Kidney capillary endothelial cell (primary cell): ENCODE data around the gene TBC1D1.

Experiments
- DNase-seq: peaks from one replicate; pipeline ENCODE4 v3.0.0-alpha.2; 2018; ENCODE audit warnings: low spot score

TBC1D1 gene

DNA sequence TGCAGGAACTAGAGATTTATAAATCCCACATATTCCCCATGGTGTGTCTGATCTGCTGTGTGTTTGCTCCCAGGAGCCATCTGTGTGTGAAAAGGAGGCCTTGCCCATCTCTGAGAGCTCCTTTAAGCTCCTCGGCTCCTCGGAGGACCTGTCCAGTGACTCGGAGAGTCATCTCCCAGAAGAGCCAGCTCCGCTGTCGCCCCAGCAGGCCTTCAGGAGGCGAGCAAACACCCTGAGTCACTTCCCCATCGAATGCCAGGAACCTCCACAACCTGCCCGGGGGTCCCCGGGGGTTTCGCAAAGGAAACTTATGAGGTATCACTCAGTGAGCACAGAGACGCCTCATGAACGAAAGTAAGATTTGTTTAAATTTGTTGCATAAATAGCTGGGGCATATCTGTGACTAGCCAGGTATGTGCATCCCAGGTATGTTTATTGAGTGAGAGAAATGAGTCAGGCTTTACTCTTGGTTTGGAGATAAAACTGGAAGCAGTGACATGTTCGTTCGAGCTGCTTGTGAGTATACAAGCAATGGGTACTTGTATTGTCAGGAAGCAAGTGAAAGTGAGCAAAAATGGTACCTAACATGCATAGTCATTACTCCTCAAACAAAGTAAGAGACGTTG lies 158.8 kb downstream of the TBC1D1 start:
- DNase-seq: no peak

DNA sequence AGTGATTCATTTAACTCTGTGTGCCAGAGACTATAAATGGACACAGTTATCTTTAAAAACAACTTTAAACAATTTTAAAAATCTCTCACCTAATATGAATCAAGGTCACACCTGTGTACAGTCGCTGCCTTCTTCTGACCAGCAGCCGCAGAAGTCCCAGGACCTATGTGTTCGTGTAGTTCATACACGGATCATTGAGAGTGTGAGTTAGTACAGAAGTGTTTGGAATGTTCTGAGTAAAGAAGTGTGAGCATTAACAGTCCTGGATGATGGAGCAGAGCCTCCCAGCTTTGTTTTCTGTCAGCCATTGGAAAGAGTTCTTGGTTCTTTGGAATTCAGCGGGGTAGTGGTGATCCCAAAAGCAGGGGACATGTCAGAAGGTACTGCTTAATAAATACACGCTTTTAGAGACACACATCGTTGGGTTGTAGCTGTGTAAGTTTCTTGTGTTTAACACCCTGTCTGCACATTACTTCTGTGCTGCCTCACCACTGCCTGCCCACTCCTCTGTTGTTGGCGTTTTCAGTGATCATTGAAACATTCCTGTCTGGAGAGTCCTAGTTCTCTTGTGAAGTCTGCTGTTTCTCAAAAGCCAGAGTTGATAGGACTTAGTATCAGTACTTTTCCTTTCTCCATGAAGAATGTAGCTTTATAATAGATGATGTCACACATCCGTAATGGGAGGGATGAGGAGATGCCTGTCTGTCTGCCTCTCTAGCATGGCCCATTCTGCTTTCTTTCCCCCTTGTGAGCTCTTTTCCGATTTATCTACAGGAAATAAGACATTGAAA lies 159.9 kb downstream of the TBC1D1 start:
- peak; percentile 86 for DNase-seq

- DNase-seq: peak; percentile 31
Observed at GRCh38 chr4:38055566-38055965, 164.7 kb downstream of the TBC1D1 start.

DNA sequence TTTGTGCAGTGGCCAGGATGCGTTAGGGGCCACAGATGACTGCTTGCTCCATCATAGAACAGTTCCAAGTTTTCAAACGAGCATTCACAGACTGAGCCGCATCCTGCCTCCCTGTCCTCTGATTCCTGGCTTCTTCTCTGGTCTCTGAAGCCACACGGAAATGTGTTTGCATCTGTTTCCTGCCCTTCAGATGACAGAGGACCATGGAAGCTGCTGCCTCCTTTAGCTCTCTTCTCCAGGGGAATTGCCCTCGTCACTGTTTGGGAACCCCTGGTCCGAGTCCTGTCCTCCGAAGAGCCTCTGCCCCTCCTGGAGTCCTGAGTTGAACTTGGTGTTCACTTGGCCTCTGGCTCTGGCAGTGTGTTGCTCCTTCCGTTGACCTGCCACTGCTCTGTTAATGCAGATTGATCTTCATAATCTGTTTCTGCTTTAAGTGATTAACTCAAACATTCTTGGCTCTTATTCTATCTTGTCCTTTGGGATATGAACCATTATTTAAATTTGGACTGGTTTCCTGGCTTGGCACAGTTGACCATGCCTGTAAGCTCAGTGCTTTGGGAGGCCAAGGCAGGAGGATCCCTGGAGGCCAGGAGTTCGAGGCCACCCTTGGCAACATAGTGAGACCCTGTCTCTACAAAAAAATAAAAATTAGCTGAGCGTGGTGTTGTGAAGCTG lies 165.3 kb downstream of the TBC1D1 start:
- peak; percentile 91 for DNase-seq

GRCh38 chr4:38058151-38058550 lies 167.3 kb downstream of the TBC1D1 start:
- no peak for DNase-seq

- no peak for DNase-seq
Observed at GRCh38 chr4:38060829-38061431, 170.0 kb downstream of the TBC1D1 start.

- peak; percentile 82 for DNase-seq
Observed at GRCh38 chr4:38062088-38062775, 171.3 kb downstream of the TBC1D1 start.

GRCh38 chr4:38062776-38063097 lies 171.9 kb downstream of the TBC1D1 start:
- no peak for DNase-seq

- no peak for DNase-seq
Observed at GRCh38 chr4:38065176-38065575, 174.3 kb downstream of the TBC1D1 start.

DNA sequence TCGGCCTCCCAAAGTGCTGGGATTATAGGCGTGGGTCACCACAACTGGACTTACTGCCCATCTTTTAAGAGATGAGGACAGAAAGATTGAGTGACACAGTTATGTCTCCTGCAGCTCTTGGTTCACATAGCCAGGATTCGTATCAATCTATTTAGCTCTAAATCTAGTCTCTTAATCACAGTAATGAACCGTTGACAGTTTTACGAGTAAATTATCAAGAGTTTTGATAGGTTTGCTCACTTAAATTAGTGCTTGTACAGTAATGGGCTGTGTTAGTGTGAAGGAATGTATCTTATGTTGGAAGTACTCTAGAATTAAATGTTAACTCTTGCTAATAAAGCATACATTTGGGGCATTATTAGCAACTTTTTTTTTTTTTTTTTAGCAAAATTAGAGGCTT lies 175.0 kb downstream of the TBC1D1 start:
- no peak for DNase-seq

DNA sequence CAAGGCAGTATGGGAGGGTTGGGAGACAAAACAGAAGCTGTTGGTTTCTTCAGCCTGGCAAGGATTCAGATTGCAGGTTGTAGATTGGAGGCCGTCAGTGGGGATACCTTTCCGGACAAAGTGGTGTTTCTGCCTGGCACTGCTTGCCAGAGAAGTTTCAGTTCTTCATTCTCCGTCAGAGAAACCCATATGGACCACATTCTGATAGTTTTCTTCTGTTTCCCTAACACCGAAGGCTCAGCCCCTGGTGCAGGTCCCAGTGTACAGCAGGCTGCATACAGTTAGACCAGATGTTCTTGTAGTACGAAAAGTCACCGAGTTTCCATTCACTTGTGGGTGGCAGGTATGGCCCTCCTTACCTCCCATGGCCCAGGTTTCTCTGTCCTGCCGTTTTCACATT lies 176.6 kb downstream of the TBC1D1 start:
- DNase-seq: no peak

GRCh38 chr4:38068107-38068506 lies 177.2 kb downstream of the TBC1D1 start:
- DNase-seq: no peak

- peak; percentile 45 for DNase-seq
Observed at GRCh38 chr4:38069271-38069760, 178.4 kb downstream of the TBC1D1 start.

GRCh38 chr4:38071801-38072431 lies 181.0 kb downstream of the TBC1D1 start:
- DNase-seq: no peak

GRCh38 chr4:38072578-38072977 lies 181.7 kb downstream of the TBC1D1 start:
- DNase-seq: no peak

- DNase-seq: no peak
Observed at GRCh38 chr4:38073596-38074234, 182.8 kb downstream of the TBC1D1 start.

- DNase-seq: no peak
Observed at GRCh38 chr4:38075370-38076152, 184.7 kb downstream of the TBC1D1 start.

- DNase-seq: no peak
Observed at GRCh38 chr4:38076153-38076669, 185.3 kb downstream of the TBC1D1 start.

GRCh38 chr4:38077791-38078489 lies 187.1 kb downstream of the TBC1D1 start:
- no peak for DNase-seq
